GM18873 (cell line): ENCODE measurements around the gene PTPA.
"Not testable (repeated sequence)": the region's sequence is repeated elsewhere in the genome, so short reads cannot be mapped to it uniquely, and the experiment has no call there.

Source experiments
- ATAC-seq: cut with Tn5 transposase; IDR thresholded peaks from one replicate; pipeline ENCODE4 v1.9.1; 2021; ENCODE audit warnings: mild to moderate bottlenecking, moderate library complexity, moderate number of reproducible peaks; ENCODE audit not compliant: unreplicated experiment, low FRiP score

The PTPA gene

DNA sequence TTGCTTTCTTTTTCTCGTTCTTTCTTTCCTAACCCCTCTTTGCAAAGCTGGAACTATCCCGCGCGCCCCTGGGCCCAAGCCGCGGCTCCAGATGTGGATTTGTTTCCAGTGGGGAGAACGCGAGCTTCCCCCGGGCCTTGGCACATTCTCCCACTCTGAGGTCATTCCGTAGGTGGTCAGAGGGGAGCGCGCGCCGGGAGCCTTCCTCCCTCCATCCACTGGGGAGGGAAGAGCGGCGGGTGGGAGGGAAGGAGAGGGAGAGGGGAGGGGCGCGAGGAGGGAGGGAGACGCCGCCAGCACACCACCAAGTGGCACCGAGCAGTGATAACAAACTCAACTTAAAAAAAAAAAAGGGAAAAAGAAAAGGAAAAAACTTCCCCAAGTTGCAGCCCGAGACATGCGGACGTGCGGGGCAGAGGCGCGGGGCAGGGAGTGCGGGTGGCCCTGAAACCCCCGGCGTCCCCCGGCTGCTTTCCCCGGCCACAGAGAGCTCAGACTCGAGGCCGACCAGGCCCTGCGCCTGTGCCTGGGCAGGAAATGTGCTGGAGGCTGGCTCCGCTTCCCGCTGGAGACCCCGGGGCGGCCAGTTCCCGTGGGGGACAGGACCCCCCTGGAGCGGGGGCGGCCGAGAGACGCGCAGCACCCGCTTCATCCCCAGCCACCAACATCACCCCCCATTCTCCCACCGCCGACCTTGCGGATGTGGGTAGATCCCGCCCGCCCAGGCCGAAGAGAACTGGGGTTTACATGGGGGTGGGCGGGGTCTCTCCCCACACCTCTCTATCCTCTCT is 63.7 kb downstream of the PTPA start:
- no peak for ATAC-seq

DNA sequence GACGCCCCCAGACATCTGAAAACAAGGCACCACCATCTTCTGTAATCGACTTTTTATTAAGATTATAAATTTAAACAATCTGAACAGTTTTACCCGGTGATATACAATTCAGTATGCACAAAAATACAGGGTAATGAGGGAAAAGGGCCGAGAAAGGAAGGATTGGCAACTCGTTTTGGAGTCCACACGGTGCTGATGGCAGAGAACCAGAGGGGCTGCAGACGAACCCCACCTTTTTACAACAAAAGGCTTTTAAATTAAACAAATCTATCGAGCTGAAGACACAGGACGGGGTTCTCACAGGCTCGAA is 64.3 kb downstream of the PTPA start:
- no peak for ATAC-seq

DNA sequence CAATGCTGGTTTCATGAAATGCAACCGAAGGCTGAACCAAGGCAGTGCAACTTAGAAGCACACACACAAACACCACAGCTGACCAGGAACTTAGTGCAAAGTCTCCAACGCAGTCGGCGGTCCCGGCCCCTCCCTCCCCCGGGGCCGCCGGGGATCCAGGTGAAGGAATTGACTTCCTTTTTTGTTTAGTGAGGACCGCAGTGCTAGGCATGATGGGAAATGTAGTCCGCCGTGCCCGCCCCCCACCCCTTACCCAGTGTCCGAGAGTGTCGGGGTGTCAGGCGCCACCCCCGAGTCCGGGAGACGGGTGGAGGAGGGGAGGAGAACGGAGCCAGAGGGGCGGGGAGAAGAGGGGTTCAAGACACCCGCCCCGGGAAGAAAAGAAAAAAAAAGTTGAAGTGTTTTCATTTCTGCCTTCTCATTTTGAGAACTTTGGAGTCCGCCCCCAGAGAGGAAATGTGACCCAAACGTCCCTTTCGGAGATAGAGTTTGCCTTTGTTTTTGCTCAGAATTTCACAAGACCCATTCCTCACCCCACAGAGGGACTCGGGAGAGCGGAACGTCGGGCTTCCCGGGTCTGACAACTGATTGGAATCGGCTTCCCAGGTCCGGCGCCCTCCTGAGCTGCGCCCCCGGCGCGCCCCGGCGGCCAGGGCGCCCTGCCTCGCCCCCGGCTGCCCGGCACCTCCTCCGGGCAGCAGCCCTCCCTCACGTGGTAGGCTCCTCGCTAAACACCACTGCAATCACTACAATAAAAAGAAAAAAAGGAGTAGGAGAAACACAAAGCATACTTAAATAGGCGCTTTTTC is 64.8 kb downstream of the PTPA start:
- no peak for ATAC-seq

GRCh38 chr9:129176701-129177442 is 65.7 kb downstream of the PTPA start:
- ATAC-seq: no peak

- ATAC-seq: peak; percentile 13
These were observed 66.2 kb downstream of the PTPA start for GRCh38 chr9:129177443-129177790.

GRCh38 chr9:129177791-129178567 is 66.8 kb downstream of the PTPA start, which contains the start of gene IER5L:
Gene IER5L, minus strand, starts transcription at chr9:129178261. Its CDS starts 209 bp downstream, at chr9:129178052.
- peak; percentile 65 for ATAC-seq

DNA sequence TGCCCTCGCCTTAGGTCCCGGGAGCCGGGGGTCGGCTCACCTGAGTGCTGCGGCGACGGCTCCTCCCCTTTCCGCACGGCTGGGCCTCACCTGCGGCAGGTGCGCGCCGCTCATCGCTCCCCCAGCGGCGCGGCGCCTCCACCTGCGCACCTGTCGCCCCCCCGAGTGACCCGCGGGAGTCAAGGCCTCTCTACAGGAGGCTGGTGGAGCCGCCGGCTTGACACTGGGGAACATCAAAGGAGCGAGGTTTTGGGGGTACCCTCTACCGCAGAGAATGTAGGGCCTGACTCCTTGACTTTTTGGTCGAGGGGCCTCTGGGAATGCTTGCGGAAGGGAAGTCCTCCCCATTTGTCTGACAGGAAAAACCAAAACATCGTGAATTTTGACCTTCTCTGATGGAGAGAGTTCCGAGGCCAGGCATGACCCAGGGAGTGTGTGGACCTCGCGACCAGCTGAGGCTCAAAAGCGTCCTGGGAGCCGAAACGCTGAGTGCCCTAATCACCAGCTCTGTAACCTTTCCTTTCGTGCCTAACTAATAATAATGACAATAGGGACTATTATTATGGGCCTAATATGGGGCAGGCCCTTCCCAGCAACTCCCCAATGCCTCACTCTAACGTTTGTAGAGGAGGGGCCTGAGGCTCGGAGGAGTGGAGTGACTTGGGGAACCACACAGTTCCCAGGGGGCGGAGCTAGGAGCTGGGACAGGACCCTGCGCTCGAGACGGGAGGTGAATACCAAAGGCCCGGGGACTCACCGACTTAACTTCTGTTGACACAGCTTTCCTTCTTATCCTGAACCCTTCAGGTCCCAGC is 67.6 kb downstream of the PTPA start:
- ATAC-seq: no peak

- ATAC-seq: no peak
These were observed 70.0 kb downstream of the PTPA start for GRCh38 chr9:129181246-129181645.

DNA sequence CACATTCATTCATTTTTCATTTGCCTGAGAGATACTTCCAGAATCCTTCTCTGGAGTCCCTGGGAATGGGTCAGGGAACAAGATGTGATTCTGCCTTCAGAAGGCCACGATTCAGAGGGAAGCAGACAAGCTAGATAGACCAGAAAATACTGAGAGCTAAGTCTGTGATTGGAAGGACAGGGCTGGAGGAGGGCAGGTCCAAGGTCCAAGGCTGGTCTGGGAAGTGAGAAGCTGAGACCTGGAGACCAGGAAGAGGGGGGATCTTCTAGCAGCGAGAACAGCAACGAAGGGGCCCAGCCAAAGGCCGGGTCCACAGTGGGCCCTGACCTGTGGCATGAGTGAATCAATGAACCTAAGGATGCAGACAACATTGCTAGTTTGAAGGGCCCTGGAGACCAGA is 70.9 kb downstream of the PTPA start:
- ATAC-seq: no peak

GRCh38 chr9:129182625-129183494 is 71.6 kb downstream of the PTPA start:
- ATAC-seq: no peak

- no peak for ATAC-seq
These were observed 72.4 kb downstream of the PTPA start for GRCh38 chr9:129183495-129184218.

DNA sequence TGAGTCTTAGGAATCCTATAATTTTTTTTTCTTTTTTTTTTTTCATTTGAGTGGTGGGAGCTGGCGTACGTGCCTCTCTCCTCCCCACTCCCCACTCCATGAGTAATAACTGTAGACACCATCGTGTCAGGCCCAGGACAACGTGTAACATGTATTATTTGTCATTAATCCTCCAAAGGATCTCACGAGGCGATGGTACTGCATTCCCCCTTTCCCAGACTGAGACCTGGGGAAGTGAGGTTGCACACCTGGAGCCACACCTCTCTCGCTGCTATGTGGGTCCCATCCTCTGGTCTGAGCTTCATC is 73.0 kb downstream of the PTPA start:
- ATAC-seq: no peak

DNA sequence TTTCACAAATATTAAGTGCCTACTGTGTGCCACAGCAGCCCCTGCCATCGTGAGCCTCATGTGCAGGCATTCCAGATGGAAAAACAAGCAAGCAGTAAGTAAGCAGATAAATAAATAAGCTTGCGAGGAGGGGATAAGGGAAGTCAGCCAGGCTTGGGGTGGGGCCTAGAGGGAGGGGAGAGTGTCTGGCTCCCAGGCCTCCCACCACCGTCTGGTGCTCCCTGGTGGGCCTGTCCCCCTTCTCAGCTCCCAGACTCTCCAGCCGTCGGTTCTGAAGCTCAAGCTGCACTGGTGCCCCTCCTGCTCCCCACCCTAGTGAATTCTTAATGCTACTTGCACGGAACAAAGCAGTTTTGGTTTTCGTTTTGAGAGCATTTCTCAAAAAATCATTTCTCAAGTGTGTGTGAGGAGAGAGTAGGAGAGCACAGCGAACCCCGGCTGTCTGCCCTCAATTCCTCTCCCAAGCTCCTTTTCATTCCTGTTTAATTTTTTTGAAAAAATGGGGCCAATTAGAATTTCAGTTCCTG is 73.4 kb downstream of the PTPA start:
- ATAC-seq: no peak

GRCh38 chr9:129185402-129185801 is 74.2 kb downstream of the PTPA start:
- no peak for ATAC-seq

- ATAC-seq: no peak
These were observed 74.8 kb downstream of the PTPA start for GRCh38 chr9:129185991-129186390.

DNA sequence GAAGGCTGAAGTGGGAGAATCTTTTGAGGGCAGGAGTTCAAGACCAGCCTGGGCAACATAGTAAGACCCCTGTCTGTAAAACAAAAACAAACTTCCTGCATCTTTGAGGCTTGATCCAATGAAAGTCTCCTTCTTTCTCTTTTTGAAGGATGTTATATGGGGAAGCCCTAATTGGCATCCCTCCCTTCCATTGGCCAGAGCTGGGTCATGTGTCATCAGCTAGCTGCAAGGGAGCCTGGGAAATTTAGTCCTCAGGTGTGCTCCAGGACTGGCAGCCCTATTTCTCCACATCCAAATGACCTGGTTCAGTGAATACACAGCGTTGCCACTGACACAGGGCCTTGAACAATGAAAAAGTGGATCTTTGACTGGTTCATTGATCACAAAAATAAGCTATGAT is 75.8 kb downstream of the PTPA start:
- ATAC-seq: no peak

DNA sequence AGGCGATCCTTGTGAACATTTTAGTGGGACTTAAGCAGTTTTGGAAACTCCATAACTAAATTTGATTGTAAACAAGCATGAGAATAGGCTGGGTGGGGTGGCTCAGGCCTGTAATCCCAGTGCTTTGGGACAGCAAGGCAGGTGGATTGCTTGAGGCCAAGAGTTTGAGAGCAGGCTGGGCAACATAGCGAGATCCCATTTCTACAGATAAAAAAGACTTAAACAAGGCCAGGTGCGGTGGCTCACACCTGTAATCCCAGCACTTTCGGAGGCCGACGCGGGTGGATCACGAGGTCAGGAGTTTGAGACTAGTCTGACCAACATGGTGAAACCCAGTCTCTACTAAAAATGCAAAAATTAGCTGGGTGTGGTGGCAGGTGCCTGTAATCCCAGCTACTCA is 78.8 kb downstream of the PTPA start:
- ATAC-seq: not testable (repeated sequence)

GRCh38 chr9:129191234-129191633 is 80.0 kb downstream of the PTPA start:
- no peak for ATAC-seq
